CD4-positive, alpha-beta T cell treated with Interleukin-6 at 100 ng/mL for 8 hours (primary cell): ENCODE measurements around the gene IL18RAP.

Experiments used
- DNase-seq: peaks from one replicate; pipeline ENCODE4 v3.0.0-alpha.2; 2020; ENCODE audit warnings: mixed read lengths, low spot score

IL18RAP gene

GRCh38 chr2:102498414-102498813 lies 75.5 kb downstream of the IL18RAP start:
- DNase-seq: no peak

DNA sequence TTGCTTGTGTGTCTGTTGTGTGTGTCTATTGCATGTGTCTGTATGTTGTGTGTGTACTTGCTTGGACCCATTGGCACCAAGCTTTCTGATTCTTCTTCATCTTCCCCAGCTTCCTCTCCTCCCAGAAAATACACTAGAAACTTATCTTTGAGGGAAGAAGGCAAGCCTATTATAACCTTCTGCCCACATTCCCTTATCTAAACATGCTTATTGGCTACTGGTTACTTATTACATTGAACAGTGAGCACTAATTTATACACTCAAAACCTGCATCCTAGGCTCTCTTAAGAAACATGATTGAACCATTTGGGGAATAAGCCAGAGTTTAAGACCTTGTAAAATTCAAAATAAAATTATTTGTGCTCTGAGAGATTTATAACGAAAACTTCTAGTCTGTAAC lies 76.6 kb downstream of the IL18RAP start:
- DNase-seq: no peak
